GM12878 (cell line): ENCODE measurements around the gene AGBL3. TPM values are rescaled to one million over a fixed set of nuclear protein-coding genes. Genes with fewer than 3 reads are reported as not detected.

ENCODE experiments used
- ATAC-seq: fragments of 200-7000 bp; cut with Tn5 transposase; 3 replicates; pipeline ENCODE4 v1.9.1; 2020; ENCODE audit warnings: mild to moderate bottlenecking, moderate library complexity
- BruUV-seq: library from RNA; stranded (reverse); fragments of 400-500 nt; replicated peaks from 2 replicates; lab custom pipeline; 2021; lab: Mats Ljungman, UMichigan
- CTCF ChIA-PET: fragments of 300-600 bp; sonication (Branson Sonifier 250); formaldehyde crosslinking; extraction: SDS; loops from one replicate; lab custom pipeline; 2021; ENCODE audit warnings: inconsistent platforms; lab: Yijun Ruan, JAX
- POLR2A ChIA-PET: fragments of 350-600 bp; formaldehyde crosslinking; extraction: SDS; loops from one replicate; lab custom pipeline; 2021; ENCODE audit warnings: inconsistent platforms; lab: Charles Lee
- RAD21 ChIA-PET: fragments of 300-600 bp; sonication (Branson Sonifier 250); formaldehyde crosslinking; loops from one replicate; lab custom pipeline; 2023; ENCODE audit warnings: antibody characterized with exemption; ENCODE audit not compliant: unreplicated experiment; lab: Charles Lee
- SMC1A ChIA-PET: fragments of 300-600 bp; sonication (Branson Sonifier 250); formaldehyde crosslinking; loops from one replicate; lab custom pipeline; 2023; ENCODE audit not compliant: unreplicated experiment, uncharacterized antibody; lab: Charles Lee
- DNase-seq: peaks from one replicate; pipeline ENCODE4 v3.0.0-alpha.2; 2011; ENCODE audit warnings: low read depth, low spot score
- FAIRE-seq: peaks from 3 replicates; lab custom pipeline; 2011; peaks lifted over from hg19 to GRCh38; lab: Jason Lieb, UNC
- H2AFZ ChIP-seq: 2 replicates; pipeline ENCODE4 v1.6.0; 2011; ENCODE audit warnings: low read depth, low read length, control low read depth; ENCODE audit not compliant: control insufficient read depth
- H3K27ac ChIP-seq: 2 replicates; pipeline ENCODE4 v1.5.1; 2011; ENCODE audit warnings: control low read depth; ENCODE audit not compliant: control insufficient read depth, insufficient read depth
- H3K27me3 ChIP-seq, 2 experiments: replicated peaks in 1 of 2; 2 replicates each; pipeline versions ENCODE4 v1.6.0 to v1.6.1; 2011; ENCODE audit warnings: low read length in 1 of 2; ENCODE audit not compliant: control insufficient read depth in 2 of 2, insufficient read depth in 2 of 2
- H3K36me3 ChIP-seq, 2 experiments: 2 replicates each; pipeline ENCODE4 v1.5.1; 2011; ENCODE audit warnings: low read length in 1 of 2; ENCODE audit not compliant: control insufficient read depth in 2 of 2, insufficient read depth in 2 of 2
- H3K4me1 ChIP-seq: 2 replicates; pipeline ENCODE4 v1.6.1; 2011; ENCODE audit warnings: mild to moderate bottlenecking, low read length, moderate library complexity, mixed read lengths; ENCODE audit not compliant: control insufficient read depth, insufficient read depth
- H3K4me2 ChIP-seq: 2 replicates; pipeline ENCODE4 v1.6.0; 2011; ENCODE audit warnings: control low read depth; ENCODE audit not compliant: control insufficient read depth, insufficient read depth
- H3K4me3 ChIP-seq: fragments of 200-600 bp; sonication (generic); 2 replicates; pipeline ENCODE4 v1.5.1; 2016
- H3K79me2 ChIP-seq: 2 replicates; pipeline ENCODE4 v1.6.0; 2011; ENCODE audit warnings: low read length; ENCODE audit not compliant: control insufficient read depth, insufficient read depth
- H3K9ac ChIP-seq: 2 replicates; pipeline ENCODE4 v1.8.0; 2011; ENCODE audit warnings: low read length, control low read depth, mixed read lengths; ENCODE audit not compliant: control insufficient read depth, insufficient read depth
- H3K9me3 ChIP-seq: replicated peaks from 3 replicates; pipeline ENCODE4 v1.5.1; 2011; ENCODE audit warnings: mild to moderate bottlenecking, low read length; ENCODE audit not compliant: control insufficient read depth, insufficient read depth
- H4K20me1 ChIP-seq: 2 replicates; pipeline ENCODE4 v1.6.0; 2011; ENCODE audit not compliant: control insufficient read depth, insufficient read depth
- CBX5 ChIP-seq: sonication (generic); IDR thresholded peaks from 2 replicates; pipeline ENCODE4 v1.6.1; 2016; ENCODE audit warnings: low read depth, moderate library complexity, mild to moderate bottlenecking, inconsistent platforms
- KAT2A ChIP-seq: conservative IDR thresholded peaks from 2 replicates; pipeline ENCODE4 v1.6.1; 2011; ENCODE audit warnings: low read depth, low read length; ENCODE audit not compliant: control insufficient read depth
- PML ChIP-seq: IDR thresholded peaks from 2 replicates; pipeline ENCODE4 v1.6.1; 2012; ENCODE audit warnings: low read length, inconsistent platforms
- ZNF217 ChIP-seq: fragments of 450-650 bp; IDR thresholded peaks from 2 replicates; pipeline ENCODE4 v1.6.1; 2017; ENCODE audit warnings: antibody characterized with exemption, mild to moderate bottlenecking
- WGBS: methylation state at CpG from one replicate; pipeline ENCODE4 v1.1.6; 2016; ENCODE audit warnings: low lambda C conversion rate; ENCODE audit not compliant: insufficient replicate concordance, insufficient coverage; ENCODE audit errors: missing lambda C conversion rate; 5-methylcytosine and 5-hydroxymethylcytosine counted together
- in situ Hi-C: fragments of 300-500 bp; cut with MboI; formaldehyde crosslinking; loops from 9 replicates; pipeline ENCODE4 v1.14.3; 2018; ENCODE audit warnings: mixed read lengths
- intact Hi-C: fragments of 100-400 bp; cut with micrococcal nuclease; formaldehyde crosslinking; loops from one replicate; pipeline ENCODE4 v1.14.2; 2022; ENCODE audit not compliant: unreplicated experiment
- polyA plus RNA-seq, 11 experiments: library from polyadenylated mRNA; depleted of rRNA in 4 of 11; unstranded in 6 of 11; stranded (reverse) in 5 of 11; fragments of >200 nt; fragmentation: Nextera tagmentation in 4 of 11; fragmentation: Illumina TruSeq in 1 of 11; extraction: Ambion mirVana in 4 of 11; extraction: Trizol in 1 of 11; gene quantifications; 1 replicate in 1 of 11; 2 replicates in 10 of 11; pipeline versions ENCODE4 v1.2.1 to v1.2.3, GENCODE V29; 2011 to 2016; ENCODE audit warnings: inconsistent platforms in 2 of 11, missing spikeins in 2 of 11, low read depth in 1 of 11
- total RNA-seq, 4 experiments: library from RNA; depleted of rRNA in 3 of 4; stranded (reverse); fragments of >200 nt in 3 of 4; fragmentation: Illumina TruSeq in 1 of 4; extraction: Trizol in 1 of 4; gene quantifications; 2 replicates each; pipeline versions ENCODE4 v1.2.1 to v1.2.3, GENCODE V29; 2013 to 2021

The AGBL3 gene
- total and polyA plus RNA-seq, 10 of the 15 experiments (the other 5 are each of a cell fraction or from before 2014, with no cell fraction given): 0.82 to 12.4 (median 3.7) TPM

DNA sequence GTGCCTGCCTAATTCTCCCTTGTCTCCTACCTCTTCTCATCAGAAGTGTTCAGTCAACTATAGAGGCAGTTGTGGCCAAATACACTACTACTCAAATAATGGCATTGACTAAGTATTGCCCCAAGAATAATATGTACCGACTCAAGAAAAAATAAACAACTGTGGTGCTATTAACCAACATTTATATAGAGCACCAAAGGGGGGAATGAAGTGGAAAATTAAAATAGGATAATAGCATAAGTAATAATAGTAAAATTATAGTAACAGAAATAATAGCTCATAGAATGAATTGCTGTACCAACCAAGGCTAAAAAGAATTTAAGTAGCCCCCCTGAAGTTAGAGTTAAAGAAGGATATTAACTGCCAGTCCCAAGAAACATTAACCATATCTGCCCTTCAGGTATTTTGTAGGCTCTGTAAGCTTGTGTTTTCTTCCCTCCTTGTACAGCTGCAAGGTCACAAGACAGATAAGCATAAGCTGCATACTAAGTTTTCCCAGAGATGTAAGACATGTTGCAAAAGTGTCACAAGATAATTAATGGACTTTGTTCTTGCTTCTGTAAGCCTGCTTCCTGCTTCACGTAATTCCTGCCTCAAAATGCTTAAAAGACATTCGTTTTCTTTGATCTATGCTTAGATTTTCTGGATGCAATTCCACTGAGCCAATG, 195.1 kb downstream of the AGBL3 start:
- ChIA-PET POLR2A (interaction anchor here (0.5 to 9.9 kb wide), 2 partner anchors 8 to 25 kb away, joined by 3 to 155 read pairs; partner anchors contain the start of gene CYREN), SMC1A (interaction anchor here (0.6 to 1.9 kb wide), 6 partner anchors 11 to 93 kb away, joined by 3 to 5 read pairs (median 4); partner anchors contain the start of gene CYREN), CTCF (interaction anchor here (0.6 kb wide), 1 partner anchor 424 kb away, joined by 3 read pairs; no protein-coding TSS in a partner anchor), RAD21 (no interaction called here)
- peaks cover 31% of the 10 kb centered on the region for H3K79me2 ChIP-seq
- peaks cover 48% of the 10 kb centered on the region for H3K9me3 ChIP-seq
- 100% methylated on average over 3 of the region's 3 CpGs for WGBS
- intact Hi-C loops: no loop called here
- in situ Hi-C loops: no loop called here
- H3K4me2 ChIP-seq: no peak overlapping the region
- BruUV-seq: no TSS peak
- H3K9ac ChIP-seq: no peak overlapping the region
- H3K27me3 ChIP-seq: no peaks in the 10 kb centered on the region
- H2AFZ ChIP-seq: no peak overlapping the region
- peaks cover 25 to 55% of the 10 kb centered on the region in 2 experiments for H3K36me3 ChIP-seq
- no peak overlapping the region for H3K4me3 ChIP-seq
- no peak overlapping the region for H3K27ac ChIP-seq
- no peaks in the 10 kb centered on the region for H4K20me1 ChIP-seq
- ATAC-seq: no peak
- H3K4me1 ChIP-seq: peaks cover 10% of the 10 kb centered on the region
- DNase-seq: no peak
- TF ChIP-seq KAT2A (no peak), PML (0 out of 2 replicates have a peak, but pooled peaks have one; percentile 35), CBX5 (peak; percentile 59; the same call in 1 of the 2 replicates), ZNF217 (peak; percentile 67; the same call in 1 of the 2 replicates)
- FAIRE-seq: no peak
